Keratinocyte (primary cell): ENCODE results near the gene ATL2. TPM values are rescaled to one million over a fixed set of nuclear protein-coding genes. Genes with fewer than 3 reads are reported as not detected.
"Not testable (repeated sequence)": the region's sequence is repeated elsewhere in the genome, so short reads cannot be mapped to it uniquely, and the experiment has no call there.

Source experiments
- DNase-seq: peaks from one replicate; pipeline ENCODE4 v3.0.0-alpha.2; 2011; ENCODE audit warnings: low read depth, missing footprints, low spot score
- FAIRE-seq: peaks from 2 replicates; lab custom pipeline; 2011; peaks lifted over from hg19 to GRCh38; lab: Jason Lieb, UNC
- H2AFZ ChIP-seq: 2 replicates; pipeline ENCODE4 v1.6.0; 2012; ENCODE audit warnings: low read length, control low read depth, inconsistent platforms; ENCODE audit not compliant: control insufficient read depth
- H3K27ac ChIP-seq: 2 replicates; pipeline ENCODE4 v1.5.1; 2011; ENCODE audit warnings: low read length; ENCODE audit not compliant: control insufficient read depth, insufficient read depth
- H3K27me3 ChIP-seq: 3 replicates; pipeline ENCODE4 v1.6.0; 2011; ENCODE audit warnings: low read length; ENCODE audit not compliant: control insufficient read depth, insufficient read depth; ENCODE audit errors: extremely low read depth
- H3K36me3 ChIP-seq, 2 experiments: 2 replicates in 1 of 2; 3 replicates in 1 of 2; pipeline ENCODE4 v1.5.1; 2011; ENCODE audit warnings: low read length in 2 of 2, mild to moderate bottlenecking in 1 of 2; ENCODE audit not compliant: control insufficient read depth in 2 of 2, insufficient read depth in 2 of 2; ENCODE audit errors: extremely low read depth in 1 of 2
- H3K4me1 ChIP-seq: 3 replicates; pipeline ENCODE4 v1.5.1; 2011; ENCODE audit warnings: low read length; ENCODE audit not compliant: control insufficient read depth, insufficient read depth; ENCODE audit errors: extremely low read depth
- H3K4me2 ChIP-seq: 3 replicates; pipeline ENCODE4 v1.6.0; 2011; ENCODE audit warnings: low read depth, low read length; ENCODE audit not compliant: control insufficient read depth, insufficient read depth; ENCODE audit errors: extremely low read depth
- H3K4me3 ChIP-seq, 3 experiments: fragments of 200-600 bp in 1 of 3; sonication (generic) in 1 of 3; 2 replicates in 2 of 3; 3 replicates in 1 of 3; pipeline ENCODE4 v1.5.1; 2011 to 2016; ENCODE audit warnings: low read length in 3 of 3, mild to moderate bottlenecking in 3 of 3, control low read depth in 2 of 3, inconsistent platforms in 1 of 3, low read depth in 1 of 3, mixed read lengths in 1 of 3, mixed run types in 1 of 3, moderate library complexity in 1 of 3; ENCODE audit not compliant: control insufficient read depth in 2 of 3, insufficient read depth in 2 of 3; ENCODE audit errors: extremely low read depth in 1 of 3
- H3K79me2 ChIP-seq: 2 replicates; pipeline ENCODE4 v1.6.0; 2012; ENCODE audit warnings: low read length; ENCODE audit not compliant: control insufficient read depth, insufficient read depth
- H3K9ac ChIP-seq: 3 replicates; pipeline ENCODE4 v1.6.0; 2011; ENCODE audit warnings: low read length; ENCODE audit not compliant: control insufficient read depth, insufficient read depth; ENCODE audit errors: extremely low read depth
- H3K9me1 ChIP-seq: 3 replicates; pipeline ENCODE4 v1.6.0; 2011; ENCODE audit warnings: low read length; ENCODE audit not compliant: control insufficient read depth, insufficient read depth; ENCODE audit errors: extremely low read depth
- H3K9me3 ChIP-seq: 2 replicates; pipeline ENCODE4 v1.5.1; 2012; ENCODE audit warnings: low read depth, low read length; ENCODE audit not compliant: control insufficient read depth
- H4K20me1 ChIP-seq: 3 replicates; pipeline ENCODE4 v1.6.0; 2011; ENCODE audit warnings: low read length; ENCODE audit not compliant: control insufficient read depth, insufficient read depth; ENCODE audit errors: extremely low read depth
- CTCF ChIP-seq, 3 experiments: IDR thresholded peaks in 1 of 3; conservative IDR thresholded peaks in 1 of 3; optimal IDR thresholded peaks in 1 of 3; 2 replicates in 2 of 3; 3 replicates in 1 of 3; pipeline versions ENCODE3 to v1.5.1; 2011; ENCODE audit warnings: low read length in 3 of 3, mild to moderate bottlenecking in 3 of 3, moderate library complexity in 2 of 3, control low read depth in 1 of 3, inconsistent platforms in 1 of 3; ENCODE audit not compliant: insufficient read depth in 2 of 3; ENCODE audit errors: extremely low read depth in 1 of 3
- EZH2 ChIP-seq: IDR thresholded peaks from one replicate; pipeline ENCODE4 v1.6.1; 2012; ENCODE audit warnings: inconsistent platforms, mild to moderate bottlenecking, low read length, moderate library complexity
- dilution Hi-C: fragments of 300-500 bp; cut with MboI; formaldehyde crosslinking; loops from one replicate; pipeline ENCODE4 v1.7.0; 2020; ENCODE audit warnings: low sequenced_read_pairs; ENCODE audit not compliant: extremely low pct_ligation_motif_present
- polyA plus RNA-seq, 5 experiments: library from polyadenylated mRNA; depleted of rRNA in 3 of 5; stranded (reverse) in 3 of 5; stranded (forward) in 1 of 5; unstranded in 1 of 5; fragments of >200 nt; gene quantifications; 1 replicate in 1 of 5; 2 replicates in 3 of 5; 3 replicates in 1 of 5; pipeline versions ENCODE4 v1.2.1 to v1.2.3, GENCODE V29; 2011 to 2012; ENCODE audit warnings: missing spikeins in 2 of 5, low read depth in 1 of 5, low replicate concordance in 1 of 5

ATL2 gene
- polyA plus RNA-seq, 1 donor (not counting 4 experiments of a cell fraction or from before 2014, with no cell fraction given): 83.2 TPM

DNA sequence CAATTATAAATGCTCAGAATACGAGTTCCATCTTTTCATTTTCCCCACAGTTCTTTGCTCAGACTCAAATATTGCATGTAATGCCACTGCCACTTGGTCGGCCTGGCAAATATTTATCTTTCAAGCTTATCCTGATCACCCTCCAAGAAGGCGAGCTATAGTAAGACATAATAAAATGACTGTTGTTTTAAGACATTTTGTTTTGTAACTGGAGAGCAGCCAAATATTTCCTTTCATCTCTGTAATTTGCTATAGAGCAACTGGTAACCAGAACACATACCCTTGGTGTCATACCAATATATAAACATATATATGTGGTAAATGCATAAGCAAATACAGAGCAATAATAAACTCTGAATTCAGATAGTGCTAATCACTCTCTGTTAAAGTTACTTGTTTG, 7.3 kb upstream of the ATL2 start:
- Histone ChIP-seq H2AFZ (no peak overlapping the region), H3K27me3 (no peaks in the 10 kb centered on the region), H3K4me2 (no peak overlapping the region), H3K4me3 (no peak overlapping the region), H3K4me1 (peaks cover 7% of the 10 kb centered on the region), H4K20me1 (no peaks in the 10 kb centered on the region), H3K9me3 (no peaks in the 10 kb centered on the region), H3K36me3 (no peaks in the 10 kb centered on the region), H3K9ac (no peak overlapping the region), H3K9me1 (no peaks in the 10 kb centered on the region), H3K27ac (no peak overlapping the region), H3K79me2 (no peaks in the 10 kb centered on the region)
- FAIRE-seq (no peak), DNase-seq (no peak)
- dilution Hi-C loops: no loop called here
- TF ChIP-seq CTCF (optimal IDR thresholded peaks at IDR 0.05 in 1 of 3, IDR thresholded peaks at IDR 0.05 in 1 of 3, conservative IDR thresholded peaks at IDR 0.05 in 1 of 3; ENCODE audit: extremely low read depth in 1 of 3, insufficient read depth in 2 of 3, low read length in 3 of 3) (no peak), EZH2 (no peak)

- H4K20me1 ChIP-seq, H3K27me3 ChIP-seq, H3K9me3 ChIP-seq, H3K9ac ChIP-seq, FAIRE-seq, H3K4me2 ChIP-seq, H3K9me1 ChIP-seq, DNase-seq, H3K4me3 ChIP-seq, H3K79me2 ChIP-seq, H3K36me3 ChIP-seq, H3K4me1 ChIP-seq, H3K27ac ChIP-seq, dilution Hi-C loops: not testable (repeated sequence)
- peak overlapping the region; percentile 22 for H2AFZ ChIP-seq
These were observed 6.7 kb upstream of the ATL2 start for GRCh38 chr2:38383741-38384140.
